Aorta (tissue), 5 donors: ENCODE measurements around the gene SPATA16. TPM values are rescaled to one million over a fixed set of nuclear protein-coding genes. Genes with fewer than 3 reads are reported as not detected.
A peak's percentile ranks its signal among the peaks of the same experiment; 100 is the strongest.
"Not testable (repeated sequence)": the region's sequence is repeated elsewhere in the genome, so short reads cannot be mapped to it uniquely, and the experiment has no call there.

Experiments used
- ATAC-seq: fragments of 200-7000 bp; cut with Tn5 transposase; one replicate; pipeline ENCODE4 v1.9.1; 2022; ENCODE audit warnings: moderate library complexity; ENCODE audit not compliant: low FRiP score
- DNase-seq, 2 donors: peaks; one replicate each; pipeline ENCODE4 v3.0.0-alpha.2; 2020
- H3K27ac ChIP-seq, 2 donors: one replicate each; pipeline ENCODE4 v1.5.1; 2013; ENCODE audit warnings: low read length in 2 of 2, mild to moderate bottlenecking in 2 of 2, moderate library complexity in 2 of 2, control low read depth in 1 of 2, inconsistent platforms in 1 of 2, low read depth in 1 of 2
- H3K27me3 ChIP-seq, 2 donors: one replicate each; pipeline ENCODE4 v1.6.1; 2013; ENCODE audit warnings: control low read depth in 1 of 2, low read length in 1 of 2, mild to moderate bottlenecking in 1 of 2, moderate library complexity in 1 of 2; ENCODE audit not compliant: insufficient read depth in 2 of 2, control insufficient read depth in 1 of 2
- H3K36me3 ChIP-seq, 2 donors: one replicate each; pipeline ENCODE4 v1.6.1; 2013; ENCODE audit warnings: control low read depth in 1 of 2, low read length in 1 of 2, mild to moderate bottlenecking in 1 of 2; ENCODE audit not compliant: insufficient read depth in 2 of 2, control insufficient read depth in 1 of 2
- H3K4me1 ChIP-seq, 2 donors: one replicate each; pipeline ENCODE4 v1.6.1; 2013; ENCODE audit warnings: low read length in 2 of 2, control low read depth in 1 of 2, mild to moderate bottlenecking in 1 of 2, moderate library complexity in 1 of 2; ENCODE audit not compliant: insufficient read depth in 2 of 2, control insufficient read depth in 1 of 2
- H3K4me3 ChIP-seq, 2 donors: one replicate each; pipeline ENCODE4 v1.5.1; 2013; ENCODE audit warnings: low read length in 2 of 2, control low read depth in 1 of 2, mild to moderate bottlenecking in 1 of 2
- H3K9me3 ChIP-seq: one replicate; pipeline ENCODE4 v1.6.1; 2013; ENCODE audit warnings: mild to moderate bottlenecking, low read length; ENCODE audit not compliant: control insufficient read depth
- WGBS, 2 donors: extraction: QIAGEN DNeasy Blood & Tissue Kit; methylation state at CpG; one replicate each; pipeline ENCODE4 v1.1.7; 2013; 5-methylcytosine and 5-hydroxymethylcytosine counted together
- intact Hi-C, 2 donors: fragments of 100-400 bp; cut with DNase I; formaldehyde crosslinking; loops; one replicate each; pipeline versions ENCODE4 v1.14.2 to v1.15.0; 2022
- polyA plus RNA-seq, 2 donors: library from polyadenylated mRNA; stranded (reverse); fragments of 200-250 nt; gene quantifications; one replicate each; pipeline ENCODE4 v1.2.3, GENCODE V29; 2013
- total RNA-seq, 2 donors: library from RNA; stranded (reverse); fragmentation: NEBNext Ultra II Directional; extraction: Animal tissue kit (Norgen Biotek cat#: 25700); gene quantifications; one replicate each; pipeline ENCODE4 v1.2.1, GENCODE V29; 2021
- donor health status: healthy with polysubstance abuse.
- donor health status: Bipolar disorder and iron deficiency.
- donor health status: DM: no; HTN: no; CAD: no.
- donor health status: DM: no; HTN: no; CAD: no.
- donor health status: DM: yes; HTN: yes; CAD: no.

The SPATA16 gene
- total and polyA plus RNA-seq, 4 donors, result not detected

- Histone ChIP-seq H3K27me3 (no peaks in the 10 kb centered on the region), H3K4me3 (no peak overlapping the region), H3K9me3 (no peaks in the 10 kb centered on the region), H3K27ac (no peak overlapping the region), H3K4me1 (no peaks in the 10 kb centered on the region), H3K36me3 (no peaks in the 10 kb centered on the region)
- ATAC-seq, result no peak
- no peak for DNase-seq
- WGBS, 2 donors, result 79 to 81% methylated on average over 2 of the region's 2 CpGs
- intact Hi-C loops, result no loop called here
Measured at GRCh38 chr3:172968646-172969045, 172.4 kb downstream of the SPATA16 start.

GRCh38 chr3:172965256-172965655, 175.8 kb downstream of the SPATA16 start:
- H3K9me3 ChIP-seq, result no peaks in the 10 kb centered on the region
- no peak overlapping the region for H3K4me3 ChIP-seq
- ATAC-seq (no peak), DNase-seq (no peak)
- intact Hi-C loops, result no loop called here
- H3K36me3 ChIP-seq, result no peaks in the 10 kb centered on the region
- WGBS, 2 donors, result 82% methylated on average over 2 of the region's 2 CpGs
- H3K27me3 ChIP-seq, result no peaks in the 10 kb centered on the region
- H3K4me1 ChIP-seq, result no peaks in the 10 kb centered on the region
- no peak overlapping the region for H3K27ac ChIP-seq

GRCh38 chr3:172960626-172961182, 180.3 kb downstream of the SPATA16 start:
- 73 to 76% methylated on average over 3 of the region's 3 CpGs for WGBS, 2 donors
- intact Hi-C loops, H3K27me3 ChIP-seq: not testable (repeated sequence)

GRCh38 chr3:172958565-172958964, 182.5 kb downstream of the SPATA16 start:
- Histone ChIP-seq H3K9me3 (no peaks in the 10 kb centered on the region), H3K4me1 (no peaks in the 10 kb centered on the region), H3K36me3 (no peaks in the 10 kb centered on the region), H3K27me3 (no peaks in the 10 kb centered on the region), H3K27ac (no peak overlapping the region), H3K4me3 (no peak overlapping the region)
- intact Hi-C loops, result no loop called here
- no peak for ATAC-seq
- no peak for DNase-seq
- 94 to 98% methylated on average over 2 of the region's 2 CpGs for WGBS, 2 donors

More at GRCh38 chr3:172960626-172961182, 180.3 kb downstream of the SPATA16 start:
- H3K4me1 ChIP-seq, DNase-seq, H3K27ac ChIP-seq, ATAC-seq, H3K4me3 ChIP-seq, H3K36me3 ChIP-seq, H3K9me3 ChIP-seq: not testable (repeated sequence)

GRCh38 chr3:172953571-172953970, 187.5 kb downstream of the SPATA16 start:
- no peaks in the 10 kb centered on the region for H3K36me3 ChIP-seq
- intact Hi-C loops, result no loop called here
- no peaks in the 10 kb centered on the region for H3K27me3 ChIP-seq
- WGBS, 2 donors, result 78 to 81% methylated on average over 2 of the region's 2 CpGs
- no peak for ATAC-seq
- H3K4me3 ChIP-seq, result no peak overlapping the region
- H3K9me3 ChIP-seq, result no peaks in the 10 kb centered on the region
- no peak for DNase-seq
- H3K27ac ChIP-seq, result peak overlapping the region in 1 of 2 donors; percentile 22
- H3K4me1 ChIP-seq, result no peaks in the 10 kb centered on the region

GRCh38 chr3:172951511-172951910, 189.5 kb downstream of the SPATA16 start:
- ATAC-seq (no peak), DNase-seq (no peak)
- H3K27me3 ChIP-seq, result no peaks in the 10 kb centered on the region
- no peaks in the 10 kb centered on the region for H3K9me3 ChIP-seq
- intact Hi-C loops, result no loop called here
- 35 to 45% methylated on average over 2 of the region's 2 CpGs for WGBS, 2 donors
- no peaks in the 10 kb centered on the region for H3K4me1 ChIP-seq
- H3K4me3 ChIP-seq, result no peak overlapping the region
- no peak overlapping the region for H3K27ac ChIP-seq
- no peaks in the 10 kb centered on the region for H3K36me3 ChIP-seq

GRCh38 chr3:172946061-172946460, 195.0 kb downstream of the SPATA16 start:
- Histone ChIP-seq H3K27me3 (no peaks in the 10 kb centered on the region), H3K4me3 (no peak overlapping the region), H3K36me3 (no peaks in the 10 kb centered on the region), H3K9me3 (peaks cover 2% of the 10 kb centered on the region), H3K27ac (no peak overlapping the region), H3K4me1 (no peaks in the 10 kb centered on the region)
- DNase-seq (no peak), ATAC-seq (no peak)
- WGBS, 2 donors, result 80% methylated on average over 2 of the region's 2 CpGs
- intact Hi-C loops, result no loop called here

- no peaks in the 10 kb centered on the region for H3K4me1 ChIP-seq
- 89 to 93% methylated on average over 2 of the region's 2 CpGs for WGBS, 2 donors
- DNase-seq (no peak), ATAC-seq (no peak)
- H3K27me3 ChIP-seq, result no peaks in the 10 kb centered on the region
- no peaks in the 10 kb centered on the region for H3K9me3 ChIP-seq
- intact Hi-C loops, result no loop called here
- no peaks in the 10 kb centered on the region for H3K36me3 ChIP-seq
- H3K27ac ChIP-seq, result no peak overlapping the region
- no peak overlapping the region for H3K4me3 ChIP-seq
Measured at GRCh38 chr3:172939651-172940293, 201.3 kb downstream of the SPATA16 start.

- Histone ChIP-seq H3K27me3 (no peaks in the 10 kb centered on the region), H3K4me1 (no peaks in the 10 kb centered on the region), H3K36me3 (no peaks in the 10 kb centered on the region), H3K9me3 (no peaks in the 10 kb centered on the region), H3K27ac (no peak overlapping the region), H3K4me3 (no peak overlapping the region)
- no peak for DNase-seq
- no peak for ATAC-seq
- WGBS, 2 donors, result 41 to 43% methylated on average over 4 of the region's 4 CpGs
- intact Hi-C loops, result no loop called here
Measured at GRCh38 chr3:172938788-172939187, 202.2 kb downstream of the SPATA16 start.
